Stimulated activated CD8-positive, alpha-beta memory T cell treated with anti-CD3 and anti-CD28 coated beads, Interleukin-7, amount 100 ng/mL, for 4 hours (primary cell): ENCODE measurements around the gene PNMA1.

ENCODE experiments used
- DNase-seq, 2 donors: peaks; one replicate each; pipeline ENCODE4 v3.0.0-alpha.2; 2020; ENCODE audit warnings: low read depth in 2 of 2

The PNMA1 gene

GRCh38 chr14:73738518-73739173 is 24.5 kb upstream of the PNMA1 start:
- no peak for DNase-seq

GRCh38 chr14:73736842-73737241 is 22.7 kb upstream of the PNMA1 start:
- no peak for DNase-seq

DNA sequence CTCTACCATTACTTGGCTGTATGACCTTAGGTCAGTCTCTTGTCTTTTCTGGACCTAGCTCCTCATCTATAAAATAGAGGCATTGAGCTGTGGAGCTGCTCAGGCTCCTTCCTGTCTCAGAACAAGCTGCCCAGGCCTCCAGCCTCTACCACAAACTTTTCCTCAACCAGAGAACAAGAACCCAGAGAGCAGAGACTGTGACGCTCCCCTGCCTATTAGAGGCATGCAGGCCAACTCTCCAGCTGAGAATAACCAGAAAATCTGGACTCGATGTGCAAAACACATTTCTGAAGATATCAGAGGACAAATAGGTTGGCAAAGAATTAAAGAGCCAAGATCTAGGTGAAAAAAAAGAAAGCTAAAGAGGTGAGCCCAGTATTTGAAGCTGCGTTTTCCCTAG is 17.8 kb upstream of the PNMA1 start:
- no peak for DNase-seq

GRCh38 chr14:73731111-73731510 is 16.9 kb upstream of the PNMA1 start:
- no peak for DNase-seq

DNA sequence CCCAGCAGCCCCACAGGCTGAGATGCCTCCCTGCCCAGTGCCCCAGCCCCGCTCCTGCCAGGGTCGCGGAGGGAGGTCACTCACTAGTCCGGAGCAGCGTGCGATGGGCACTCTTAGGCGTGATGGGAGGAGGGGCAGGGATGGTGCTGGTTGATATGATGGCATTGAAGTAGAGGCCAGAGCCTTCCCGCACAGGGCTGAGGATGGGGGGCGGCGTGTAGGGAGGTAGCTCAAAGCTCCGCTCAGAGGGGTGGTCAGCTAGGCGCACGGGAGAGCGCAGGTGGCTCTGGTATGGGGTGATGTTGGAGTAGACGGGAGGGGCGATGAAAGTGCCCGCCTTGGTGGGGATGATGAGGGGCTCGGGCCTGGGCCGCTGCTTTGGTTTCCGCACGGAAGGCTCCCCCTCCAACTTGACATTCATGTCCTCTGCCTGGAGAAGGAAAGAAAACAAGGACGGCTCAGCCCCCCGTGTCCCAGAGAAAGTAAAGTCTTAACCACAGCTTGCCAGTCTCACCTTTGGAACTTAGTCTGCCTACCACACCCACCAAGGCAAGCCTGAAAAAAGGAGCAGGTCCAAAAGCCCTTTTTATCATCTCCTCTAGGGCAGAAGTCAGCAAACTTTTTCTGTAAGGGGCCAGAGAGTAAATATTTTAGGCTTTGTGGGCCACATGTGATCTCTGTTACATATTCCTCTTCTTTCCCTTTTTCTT is 15.5 kb upstream of the PNMA1 start:
- no peak for DNase-seq

DNA sequence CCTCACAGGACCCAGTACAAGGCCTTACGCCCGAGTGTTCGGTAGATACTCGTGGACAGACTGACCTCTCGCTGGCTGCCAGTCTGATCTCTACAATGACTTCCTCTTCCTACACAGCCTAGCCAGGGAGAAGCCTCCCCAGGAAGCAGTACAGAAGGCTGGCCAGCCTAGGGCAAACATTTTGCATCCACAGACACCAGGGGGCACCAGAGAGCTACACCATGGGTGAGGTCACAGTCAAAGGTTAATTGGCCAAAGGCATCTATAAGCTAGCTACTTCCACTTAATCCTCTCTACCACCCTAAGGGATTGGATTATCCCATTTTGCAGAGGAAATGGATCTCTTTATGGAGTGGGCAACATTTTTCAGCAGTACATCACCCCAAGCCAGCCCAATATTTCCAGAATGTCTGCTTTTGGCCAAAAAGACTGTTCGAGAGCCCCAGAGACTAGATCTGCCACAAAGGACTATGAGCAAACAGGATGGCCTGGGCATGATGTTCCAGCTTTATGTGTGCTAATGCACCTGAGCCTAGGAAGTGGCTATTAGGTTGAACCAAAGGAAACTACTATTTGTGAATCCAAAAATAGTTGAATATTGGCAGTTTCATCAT is 14.6 kb upstream of the PNMA1 start:
- DNase-seq: peak; percentile 65 to 79

DNA sequence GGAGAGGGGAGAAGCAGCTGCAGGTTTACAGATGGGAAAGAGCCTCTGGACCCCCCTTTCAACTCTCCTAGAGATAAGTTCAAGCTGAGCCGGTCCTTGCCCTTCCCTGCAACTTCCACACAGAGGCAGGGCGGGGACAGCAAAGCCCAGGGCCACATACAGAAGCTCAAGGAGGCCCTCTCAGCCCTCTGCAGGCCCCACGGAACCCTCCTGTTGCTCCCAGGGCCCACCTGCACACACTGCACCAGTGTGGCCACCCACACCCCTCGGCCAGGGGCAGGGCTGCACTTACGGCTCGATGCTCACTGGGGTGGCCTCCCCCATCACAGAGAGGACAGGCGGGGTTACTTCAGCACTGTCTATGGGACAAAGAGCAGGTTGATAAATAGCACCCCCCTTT is 13.0 kb upstream of the PNMA1 start:
- no peak for DNase-seq

DNA sequence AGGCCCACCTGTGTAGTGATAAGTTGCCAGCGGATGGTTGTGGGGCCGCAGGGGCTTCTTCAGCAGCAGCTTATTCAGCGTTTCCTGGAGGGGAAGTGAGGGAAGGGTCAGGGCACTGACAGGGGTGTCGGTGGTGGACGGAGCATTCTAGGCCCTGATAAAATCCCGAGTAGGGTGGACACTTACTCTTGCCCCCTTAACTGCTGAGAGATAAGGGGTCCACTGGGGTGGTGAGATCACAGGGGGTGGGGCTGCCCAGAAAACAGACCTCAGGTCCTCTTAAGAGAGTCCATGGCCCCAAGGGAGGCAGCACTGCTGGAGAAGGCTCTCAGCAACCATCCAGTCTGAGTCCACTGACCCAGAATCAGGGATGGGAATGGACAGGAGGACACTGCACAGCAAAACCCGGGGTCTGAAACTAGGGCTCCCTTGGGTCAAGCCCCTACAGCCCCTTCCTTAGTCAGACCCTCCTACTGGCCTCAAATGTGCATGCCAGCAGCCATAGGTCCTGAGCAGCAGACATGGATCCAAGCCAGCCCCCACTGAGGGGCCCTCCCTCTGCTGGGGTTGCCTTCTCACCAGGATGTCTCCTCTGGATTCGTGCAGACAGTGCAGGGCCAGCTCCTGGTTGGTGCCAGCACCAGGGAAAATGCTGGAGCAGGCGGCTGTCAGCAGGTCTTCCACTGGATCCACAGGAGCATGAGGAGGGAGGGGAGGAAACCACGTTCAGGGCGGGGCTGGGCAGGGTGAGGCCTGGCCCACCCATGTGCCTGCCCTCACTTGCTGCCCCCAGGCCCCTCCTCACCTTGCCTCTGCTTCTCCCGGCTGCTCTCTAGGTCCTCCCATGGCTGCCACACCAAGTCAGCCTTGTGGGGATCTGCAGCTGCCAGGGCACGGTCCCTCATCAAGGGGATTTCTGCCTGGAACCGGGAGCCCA is 12.1 kb upstream of the PNMA1 start:
- DNase-seq: no peak

- DNase-seq: no peak
Measured at GRCh38 chr14:73725116-73726024, 11.2 kb upstream of the PNMA1 start.

DNA sequence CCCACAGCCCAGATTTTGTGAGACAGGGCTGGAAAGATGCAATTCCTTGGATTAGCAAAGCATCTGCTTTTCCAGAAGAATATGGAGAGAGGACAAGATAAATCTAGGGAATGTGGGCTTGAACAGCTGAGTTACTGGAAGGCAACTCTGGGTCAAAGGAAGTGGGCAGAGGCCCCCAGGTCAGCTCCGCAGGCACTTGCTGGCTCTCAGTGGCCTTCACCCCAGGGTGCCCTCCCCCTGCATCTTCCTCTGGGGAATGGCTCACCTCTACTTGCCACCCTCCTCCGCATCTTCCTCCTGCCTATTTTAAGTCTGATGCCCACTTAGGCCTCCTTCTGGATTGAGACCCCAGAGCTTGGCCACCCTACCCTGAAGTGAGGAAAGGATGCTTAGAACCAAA is 10.5 kb upstream of the PNMA1 start:
- DNase-seq: no peak

GRCh38 chr14:73723797-73724661 is 9.8 kb upstream of the PNMA1 start:
- DNase-seq: no peak

DNA sequence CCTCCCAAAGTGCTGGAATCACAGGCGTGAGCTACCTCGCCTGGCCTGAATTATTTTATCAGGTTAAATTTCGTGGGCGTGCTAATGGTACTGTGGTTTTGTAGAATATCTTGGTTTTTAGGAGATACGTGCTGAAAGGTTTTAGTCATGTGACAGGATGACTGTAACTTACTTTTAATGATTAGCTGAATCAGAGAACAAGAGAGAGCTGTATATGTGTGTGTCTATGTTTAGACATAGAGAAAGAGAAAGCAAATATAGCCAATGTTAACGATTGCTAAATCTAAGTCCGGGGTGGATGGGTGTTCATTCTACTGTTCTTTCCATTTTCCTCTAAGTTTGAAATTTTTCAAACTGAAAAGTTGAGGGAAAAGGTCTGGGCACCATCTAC is 9.2 kb upstream of the PNMA1 start:
- DNase-seq: no peak

DNA sequence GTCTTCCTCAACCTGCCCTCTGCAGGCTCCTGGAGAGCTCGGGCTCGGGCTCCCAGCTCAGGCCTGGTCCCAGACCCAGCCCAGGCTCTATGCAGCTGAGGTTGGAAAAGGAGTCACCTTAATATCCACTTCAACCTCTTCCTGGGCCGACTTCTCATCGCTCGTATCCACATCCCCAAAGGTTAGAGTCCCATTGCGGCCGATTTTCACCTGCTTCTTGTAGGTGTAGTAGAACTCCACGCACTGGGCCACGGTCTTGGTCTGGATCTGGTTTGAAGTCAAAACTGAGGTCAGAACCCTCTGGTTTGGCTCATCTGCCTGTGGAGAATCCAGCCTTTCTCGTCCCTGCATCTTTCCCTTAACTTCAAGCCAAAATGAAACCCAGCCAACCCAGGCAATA is 8.4 kb upstream of the PNMA1 start:
- DNase-seq: no peak

DNA sequence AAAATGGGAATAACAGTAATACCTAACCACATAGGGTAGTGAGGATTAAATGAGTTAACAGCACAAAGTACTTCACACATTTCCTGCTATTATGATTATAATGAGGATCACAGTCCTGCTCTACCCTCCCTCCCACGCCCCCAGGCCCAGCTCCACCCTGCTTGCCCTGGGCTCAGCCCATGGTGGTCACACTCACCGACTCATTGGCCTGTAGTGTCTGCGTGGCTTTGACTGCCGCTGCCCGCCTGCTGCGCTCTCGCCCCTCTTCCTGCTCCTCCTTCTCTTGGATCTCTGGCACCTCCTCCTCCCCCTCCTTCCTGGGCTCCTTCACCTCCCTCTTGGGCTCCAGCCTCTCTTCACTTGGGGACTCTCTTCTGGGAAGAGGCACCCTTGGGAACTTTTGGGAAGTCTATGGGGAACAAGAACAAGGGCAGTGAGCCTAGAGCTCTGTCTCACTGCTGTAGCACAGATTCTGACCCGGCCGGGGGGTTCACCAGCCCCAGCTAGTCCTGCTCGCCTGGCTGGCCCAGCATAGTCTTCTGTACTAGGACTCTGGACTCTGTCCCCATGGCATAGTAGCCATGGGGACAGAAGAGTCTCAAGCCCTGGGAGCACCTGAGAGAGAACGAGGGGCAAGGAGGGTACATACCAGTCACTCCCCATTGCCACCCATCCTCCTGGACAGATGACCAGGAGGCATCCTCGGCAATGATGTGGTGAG is 7.1 kb upstream of the PNMA1 start:
- DNase-seq: no peak

DNA sequence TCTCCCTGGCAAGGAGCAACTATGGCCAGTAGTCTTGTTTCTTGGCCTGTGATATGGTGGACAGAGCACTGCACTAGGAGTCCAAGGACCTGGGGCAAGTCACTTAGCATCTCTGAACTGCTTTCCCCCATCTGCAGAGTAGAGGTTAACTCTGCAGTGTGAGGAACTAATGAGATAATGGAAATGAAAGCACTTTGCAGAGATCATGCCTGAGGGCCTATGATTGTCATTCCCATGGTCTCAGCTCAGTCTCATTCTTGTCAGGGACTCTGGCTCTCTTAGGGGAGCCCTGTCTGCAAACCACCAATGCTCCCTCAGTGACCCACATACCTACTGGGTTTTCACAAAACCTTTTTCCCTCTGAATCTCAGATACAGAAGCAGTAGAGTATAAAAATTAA is 6.5 kb upstream of the PNMA1 start:
- no peak for DNase-seq

DNA sequence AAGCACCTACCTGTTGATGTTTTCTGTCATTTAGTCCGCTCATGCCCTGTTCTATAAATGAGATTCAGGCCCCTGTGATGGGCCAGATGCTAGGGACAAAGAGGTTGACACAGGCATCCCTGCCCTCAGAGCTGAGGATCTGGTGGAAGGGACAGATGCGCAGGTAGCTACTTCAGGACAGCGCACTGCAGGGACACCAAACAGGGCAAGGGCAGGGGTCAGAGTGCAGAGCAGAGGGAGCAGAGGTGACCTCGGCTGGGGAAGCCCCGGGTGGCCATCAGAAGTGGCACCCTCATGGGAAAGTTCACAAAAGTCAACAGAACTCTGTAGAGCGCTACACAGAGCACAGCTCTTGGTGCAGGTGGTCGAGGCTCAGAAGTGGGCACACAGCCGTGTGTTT is 5.6 kb upstream of the PNMA1 start:
- DNase-seq: no peak

DNA sequence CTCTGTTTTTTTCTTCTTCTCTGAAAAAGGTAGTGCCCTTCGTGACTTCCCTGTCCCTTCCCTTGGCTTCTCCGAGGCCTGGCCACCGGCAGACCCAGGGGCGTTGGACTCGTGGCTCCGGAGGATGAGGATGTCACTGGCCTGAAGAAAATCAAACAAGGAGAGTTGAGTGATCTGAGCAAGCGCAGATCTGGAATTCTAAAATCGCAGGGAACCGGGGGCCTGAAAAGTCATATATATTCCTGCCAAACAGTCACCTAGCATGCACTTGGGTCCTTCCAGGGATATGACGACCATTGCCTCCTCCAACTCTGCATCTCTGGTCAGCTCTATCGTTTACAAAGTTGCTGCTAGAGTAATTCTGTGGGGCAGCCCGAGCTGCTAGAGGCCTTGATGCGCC is 5.2 kb upstream of the PNMA1 start:
- no peak for DNase-seq

- DNase-seq: no peak
Measured at GRCh38 chr14:73718418-73719251, 4.5 kb upstream of the PNMA1 start.
